Naive thymus-derived CD8-positive, alpha-beta T cell (primary cell): ENCODE results near the gene LRRC30. TPM values are rescaled to one million over a fixed set of nuclear protein-coding genes. Genes with fewer than 3 reads are reported as not detected.

Experiments
- ATAC-seq, 2 donors: fragments of 150-1000 bp; cut with Tn5 transposase in 1 of 2; sonication (Bioruptor Pico), chemical (Tn5 transposase) in 1 of 2; 1 replicate in 1 of 2; 2 replicates in 1 of 2; pipeline ENCODE4 v1.10.0; 2021; ENCODE audit warnings: mild to moderate bottlenecking in 2 of 2, moderate library complexity in 2 of 2
- POLR2A ChIA-PET: fragments of 350-600 bp; sonication (Branson Sonifier 250); formaldehyde crosslinking; loops from one replicate; lab custom pipeline; 2021; ENCODE audit warnings: antibody characterized with exemption; lab: Charles Lee
- DNase-seq, 10 donors: peaks; one replicate each; pipeline versions ENCODE4 v3.0.0 to v3.0.0-alpha.2; 2020 to 2022
- H3K27ac Mint-ChIP-seq, 10 donors: one replicate each; pipeline ENCODE4 v1.8.0; 2020 to 2022; ENCODE audit warnings: mild to moderate bottlenecking in 10 of 10, mixed read lengths in 10 of 10, moderate library complexity in 4 of 10, inconsistent platforms in 1 of 10
- H3K27me3 Mint-ChIP-seq, 5 donors: one replicate each; pipeline ENCODE4 v1.8.0; 2021 to 2022; ENCODE audit warnings: mixed read lengths in 5 of 5
- H3K36me3 Mint-ChIP-seq, 3 donors: one replicate each; pipeline ENCODE4 v1.8.0; 2020 to 2022; ENCODE audit warnings: mixed read lengths in 3 of 3, mild to moderate bottlenecking in 2 of 3, inconsistent platforms in 1 of 3
- H3K4me1 Mint-ChIP-seq, 4 donors: one replicate each; pipeline ENCODE4 v1.8.0; 2021 to 2022; ENCODE audit warnings: mixed read lengths in 4 of 4
- H3K4me3 Mint-ChIP-seq, 10 donors: one replicate each; pipeline ENCODE4 v1.8.0; 2020 to 2022; ENCODE audit warnings: mild to moderate bottlenecking in 10 of 10, mixed read lengths in 10 of 10, moderate library complexity in 6 of 10, inconsistent platforms in 1 of 10
- H3K9me3 Mint-ChIP-seq, 9 donors: one replicate each; pipeline ENCODE4 v1.8.0; 2020 to 2022; ENCODE audit warnings: mixed read lengths in 9 of 9, mild to moderate bottlenecking in 3 of 9, inconsistent platforms in 1 of 9, moderate library complexity in 1 of 9
- polyA plus RNA-seq, 3 donors: library from polyadenylated mRNA; unstranded; fragments of 300-500 nt; fragmentation: Illumina TruSeq; gene quantifications; one replicate each; pipeline ENCODE4 v1.2.3, GENCODE V29; 2021
- total RNA-seq, 8 experiments: library from RNA in 2 of 8; stranded (reverse) in 2 of 8; gene quantifications; one replicate each; pipeline ENCODE4 v1.2.3 and lab custom pipeline; 2021 to 2026

Gene LRRC30
- total and polyA plus RNA-seq, 5 experiments from 2014 or later, result not detected

DNA sequence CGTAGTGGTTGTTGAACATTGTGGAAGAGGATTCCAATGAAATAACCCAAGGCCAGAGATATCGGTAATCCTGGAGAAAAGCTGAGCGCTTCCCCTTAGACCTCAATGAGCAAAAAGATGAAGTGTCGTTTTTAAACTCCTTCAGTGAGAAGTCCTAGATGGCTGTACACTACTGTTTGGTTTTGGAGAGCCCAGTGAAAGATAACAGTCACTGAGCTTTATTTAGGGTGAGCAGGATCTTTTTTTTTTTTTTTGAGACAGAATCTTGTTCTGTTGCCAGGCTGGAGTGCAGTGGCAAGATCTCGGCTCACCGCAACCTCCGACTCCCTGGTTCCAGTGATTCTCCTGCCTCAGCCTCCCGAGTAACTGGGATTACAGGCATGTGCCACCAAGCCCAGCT, 24.2 kb downstream of the LRRC30 start:
- POLR2A ChIA-PET, result no interaction called here
- DNase-seq, result no peak
- no peaks in the 10 kb centered on the region for H3K4me1 Mint-ChIP-seq
- H3K27ac Mint-ChIP-seq, result no peak overlapping the region
- no peak overlapping the region for H3K4me3 Mint-ChIP-seq
- ATAC-seq, result no peak
- peaks cover 0 to 4% (median 0%) of the 10 kb centered on the region in 9 donors for H3K9me3 Mint-ChIP-seq
- peaks cover 0 to 4% (median 0%) of the 10 kb centered on the region in 5 donors for H3K27me3 Mint-ChIP-seq
- H3K36me3 Mint-ChIP-seq, result no peaks in the 10 kb centered on the region

- Mint-ChIP-seq H3K4me1 (no peaks in the 10 kb centered on the region), H3K27me3 (peaks cover 0 to 8% (median 1%) of the 10 kb centered on the region in 5 donors), H3K36me3 (no peaks in the 10 kb centered on the region), H3K9me3 (peaks cover 0 to 4% (median 0%) of the 10 kb centered on the region in 9 donors), H3K4me3 (no peak overlapping the region), H3K27ac (no peak overlapping the region)
- POLR2A ChIA-PET, result no interaction called here
- ATAC-seq (no peak), DNase-seq (no peak)
Observed at GRCh38 chr18:7255643-7256042, 24.8 kb downstream of the LRRC30 start.

GRCh38 chr18:7256618-7257425, 25.9 kb downstream of the LRRC30 start:
- no peaks in the 10 kb centered on the region for H3K36me3 Mint-ChIP-seq
- H3K9me3 Mint-ChIP-seq, result peaks cover 0 to 2% (median 0%) of the 10 kb centered on the region in 9 donors
- peaks cover 0 to 10% (median 1%) of the 10 kb centered on the region in 5 donors for H3K27me3 Mint-ChIP-seq
- H3K4me3 Mint-ChIP-seq, result no peak overlapping the region
- H3K4me1 Mint-ChIP-seq, result no peaks in the 10 kb centered on the region
- POLR2A ChIA-PET, result no interaction called here
- DNase-seq (no peak), ATAC-seq (no peak)
- H3K27ac Mint-ChIP-seq, result no peak overlapping the region

- ATAC-seq (no peak), DNase-seq (no peak)
- no peaks in the 10 kb centered on the region for H3K36me3 Mint-ChIP-seq
- POLR2A ChIA-PET, result no interaction called here
- peaks cover 0 to 10% (median 1%) of the 10 kb centered on the region in 5 donors for H3K27me3 Mint-ChIP-seq
- no peak overlapping the region for H3K4me3 Mint-ChIP-seq
- no peak overlapping the region for H3K27ac Mint-ChIP-seq
- peaks cover 0 to 2% (median 0%) of the 10 kb centered on the region in 9 donors for H3K9me3 Mint-ChIP-seq
- H3K4me1 Mint-ChIP-seq, result no peaks in the 10 kb centered on the region
Observed at GRCh38 chr18:7257426-7257740, 26.5 kb downstream of the LRRC30 start.

- DNase-seq (no peak), ATAC-seq (no peak)
- POLR2A ChIA-PET, result no interaction called here
- Mint-ChIP-seq H3K4me1 (no peaks in the 10 kb centered on the region), H3K27me3 (peaks cover 0 to 10% (median 1%) of the 10 kb centered on the region in 5 donors), H3K9me3 (peaks cover 0 to 12% (median 1%) of the 10 kb centered on the region in 9 donors), H3K27ac (no peak overlapping the region), H3K36me3 (no peaks in the 10 kb centered on the region), H3K4me3 (no peak overlapping the region)
Observed at GRCh38 chr18:7259475-7259874, 28.6 kb downstream of the LRRC30 start.

- ATAC-seq (no peak), DNase-seq (no peak)
- Mint-ChIP-seq H3K4me1 (no peaks in the 10 kb centered on the region), H3K36me3 (no peaks in the 10 kb centered on the region), H3K9me3 (peaks cover 0 to 17% (median 2%) of the 10 kb centered on the region in 9 donors), H3K4me3 (no peak overlapping the region), H3K27me3 (peaks cover 0 to 10% (median 3%) of the 10 kb centered on the region in 5 donors), H3K27ac (no peak overlapping the region)
- POLR2A ChIA-PET, result no interaction called here
Observed at GRCh38 chr18:7261199-7261598, 30.3 kb downstream of the LRRC30 start.

DNA sequence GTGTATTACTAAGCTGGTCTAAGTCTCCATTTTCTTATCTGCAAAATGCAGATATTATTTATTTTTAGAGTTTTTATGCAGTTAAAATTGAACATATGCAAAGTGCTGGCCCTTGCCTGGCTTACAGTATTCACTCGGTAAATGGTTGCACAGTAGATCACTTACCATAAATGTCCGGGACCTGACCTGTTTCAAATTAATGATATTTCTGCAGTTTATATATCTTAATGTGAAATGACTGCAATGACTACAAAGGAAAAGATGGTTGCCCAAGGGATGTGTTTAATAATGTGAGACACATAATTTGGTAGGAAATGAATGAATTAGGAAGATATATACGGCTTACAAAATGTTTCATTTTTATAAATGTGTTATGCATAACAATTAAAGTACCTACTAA, 37.1 kb downstream of the LRRC30 start:
- DNase-seq (no peak), ATAC-seq (no peak)
- Mint-ChIP-seq H3K4me3 (no peak overlapping the region), H3K9me3 (peaks cover 0 to 17% (median 5%) of the 10 kb centered on the region in 9 donors), H3K4me1 (no peaks in the 10 kb centered on the region), H3K27me3 (peaks cover 0 to 2% (median 0%) of the 10 kb centered on the region in 5 donors), H3K27ac (no peak overlapping the region), H3K36me3 (no peaks in the 10 kb centered on the region)
- POLR2A ChIA-PET, result no interaction called here

- peaks cover 0 to 11% (median 0%) of the 10 kb centered on the region in 5 donors for H3K27me3 Mint-ChIP-seq
- POLR2A ChIA-PET, result no interaction called here
- H3K4me3 Mint-ChIP-seq, result no peak overlapping the region
- H3K27ac Mint-ChIP-seq, result no peak overlapping the region
- DNase-seq (no peak), ATAC-seq (no peak)
- no peaks in the 10 kb centered on the region for H3K36me3 Mint-ChIP-seq
- peaks cover 0 to 14% (median 3%) of the 10 kb centered on the region in 9 donors for H3K9me3 Mint-ChIP-seq
- no peaks in the 10 kb centered on the region for H3K4me1 Mint-ChIP-seq
Observed at GRCh38 chr18:7269942-7270341, 39.1 kb downstream of the LRRC30 start.

- H3K36me3 Mint-ChIP-seq, result no peaks in the 10 kb centered on the region
Observed at GRCh38 chr18:7272311-7273049, 41.6 kb downstream of the LRRC30 start.

DNA sequence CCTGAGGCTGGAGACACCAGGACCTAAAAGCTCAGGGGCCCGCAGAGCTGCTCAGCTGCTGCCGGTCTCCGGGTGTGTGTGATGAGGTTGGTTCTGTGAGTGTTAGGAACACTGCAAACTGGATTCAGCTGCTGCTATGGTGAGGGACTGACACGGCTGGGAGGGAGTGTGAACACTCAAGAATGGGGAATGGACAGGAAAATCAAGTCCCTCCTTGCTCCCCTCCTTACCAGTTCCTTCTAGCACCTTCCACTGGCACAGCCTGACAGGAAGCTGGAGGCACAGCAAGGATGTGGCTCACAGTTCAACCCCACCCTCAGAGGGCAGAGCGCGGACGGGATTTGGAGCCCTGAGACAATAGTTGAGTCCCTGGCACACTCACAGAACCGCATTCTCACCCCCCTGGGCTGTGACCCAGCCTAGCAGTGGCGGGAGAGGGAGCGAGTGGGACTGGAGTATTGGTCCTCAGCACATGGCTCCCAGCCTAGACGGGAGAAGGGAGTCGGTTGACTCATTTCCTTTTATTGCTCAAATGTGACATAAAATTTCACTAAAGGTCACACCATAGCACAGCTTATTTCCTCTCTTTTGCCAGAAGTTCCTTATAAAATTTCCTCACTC, 42.5 kb downstream of the LRRC30 start:
- Mint-ChIP-seq H3K27me3 (peaks cover 0 to 16% (median 0%) of the 10 kb centered on the region in 5 donors), H3K4me3 (no peak overlapping the region), H3K36me3 (no peaks in the 10 kb centered on the region), H3K4me1 (no peaks in the 10 kb centered on the region), H3K27ac (no peak overlapping the region), H3K9me3 (peaks cover 0 to 14% (median 3%) of the 10 kb centered on the region in 9 donors)
- DNase-seq (no peak), ATAC-seq (no peak)
- POLR2A ChIA-PET, result no interaction called here

More at GRCh38 chr18:7272311-7273049, 41.6 kb downstream of the LRRC30 start:
- ATAC-seq (no peak), DNase-seq (no peak)
- POLR2A ChIA-PET, result no interaction called here
- no peaks in the 10 kb centered on the region for H3K4me1 Mint-ChIP-seq
- H3K4me3 Mint-ChIP-seq, result no peak overlapping the region
- H3K9me3 Mint-ChIP-seq, result peaks cover 0 to 14% (median 3%) of the 10 kb centered on the region in 9 donors
- H3K27ac Mint-ChIP-seq, result no peak overlapping the region
- peaks cover 0 to 16% (median 0%) of the 10 kb centered on the region in 5 donors for H3K27me3 Mint-ChIP-seq

DNA sequence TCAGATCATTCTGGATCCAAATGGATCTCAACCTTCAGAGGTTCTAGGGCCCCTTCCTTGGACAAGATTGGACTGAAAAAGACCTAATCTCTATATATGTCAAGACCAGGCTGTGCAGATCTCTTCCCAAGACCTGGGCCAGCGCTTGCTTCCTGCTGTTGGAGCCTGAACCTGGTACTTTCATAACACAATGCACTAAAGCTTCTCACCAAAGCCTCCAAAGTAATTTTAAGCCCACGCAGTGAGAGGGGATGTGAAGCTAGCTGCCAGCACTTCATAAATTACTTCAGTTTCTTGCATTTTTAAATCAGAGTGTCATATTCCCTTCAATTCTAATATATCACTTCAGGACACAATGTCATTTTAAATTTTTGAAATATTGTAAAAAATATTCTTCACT, 50.7 kb downstream of the LRRC30 start:
- no peak overlapping the region for H3K4me3 Mint-ChIP-seq
- no peak for ATAC-seq
- no peak overlapping the region for H3K27ac Mint-ChIP-seq
- POLR2A ChIA-PET, result no interaction called here
- H3K36me3 Mint-ChIP-seq, result peaks cover 0 to 5% (median 0%) of the 10 kb centered on the region in 3 donors
- peaks cover 0 to 5% (median 0%) of the 10 kb centered on the region in 9 donors for H3K9me3 Mint-ChIP-seq
- no peak for DNase-seq
- H3K4me1 Mint-ChIP-seq, result no peaks in the 10 kb centered on the region
- H3K27me3 Mint-ChIP-seq, result peaks cover 0 to 1% (median 0%) of the 10 kb centered on the region in 5 donors
